ENCODE results near the gene PARVB. TPM values are rescaled to one million over a fixed set of nuclear protein-coding genes. Genes with fewer than 3 reads are reported as not detected.

Gene PARVB
- 27.4 and 152 TPM in 2 replicates for total RNA-seq

GRCh38 chr22:44024288-44024921, at the start of gene PARVB:
Gene PARVB, plus strand, starts transcription at chr22:44024302. Its CDS starts 38 bp downstream, at chr22:44024340.

GRCh38 chr22:44180706-44181032, 156.6 kb downstream of the PARVB start, which contains the start of gene PARVG:
Gene PARVG, plus strand, starts transcription at chr22:44180925. Its CDS starts 2,405 bp downstream, at chr22:44183330.

Other genes starting within 250 kb of the PARVB start
- gene EFCAB6, start 212.0 kb upstream of the PARVB start, total RNA-seq: under 0.01 and 0.50 TPM in 2 replicates
- gene SULT4A1, start 161.8 kb upstream of the PARVB start, total RNA-seq: not detected in 2 replicates
- not detected in 2 replicates for gene PNPLA5, start 132.3 kb upstream of the PARVB start, total RNA-seq
- gene PNPLA3, start 100.5 kb upstream of the PARVB start, total RNA-seq: 0.49 and 1.7 TPM in 2 replicates
- gene SAMM50, start 68.9 kb upstream of the PARVB start, total RNA-seq: 28.5 and 52.7 TPM in 2 replicates
- 0.16 and 0.19 TPM in 2 replicates for gene PARVG, start 156.6 kb downstream of the PARVB start, total RNA-seq

All from bladder microvascular endothelial cell (primary cell).